ENCODE results near the gene TNFRSF1A.
A peak's percentile ranks its signal among the peaks of the same experiment; 100 is the strongest.

DNA sequence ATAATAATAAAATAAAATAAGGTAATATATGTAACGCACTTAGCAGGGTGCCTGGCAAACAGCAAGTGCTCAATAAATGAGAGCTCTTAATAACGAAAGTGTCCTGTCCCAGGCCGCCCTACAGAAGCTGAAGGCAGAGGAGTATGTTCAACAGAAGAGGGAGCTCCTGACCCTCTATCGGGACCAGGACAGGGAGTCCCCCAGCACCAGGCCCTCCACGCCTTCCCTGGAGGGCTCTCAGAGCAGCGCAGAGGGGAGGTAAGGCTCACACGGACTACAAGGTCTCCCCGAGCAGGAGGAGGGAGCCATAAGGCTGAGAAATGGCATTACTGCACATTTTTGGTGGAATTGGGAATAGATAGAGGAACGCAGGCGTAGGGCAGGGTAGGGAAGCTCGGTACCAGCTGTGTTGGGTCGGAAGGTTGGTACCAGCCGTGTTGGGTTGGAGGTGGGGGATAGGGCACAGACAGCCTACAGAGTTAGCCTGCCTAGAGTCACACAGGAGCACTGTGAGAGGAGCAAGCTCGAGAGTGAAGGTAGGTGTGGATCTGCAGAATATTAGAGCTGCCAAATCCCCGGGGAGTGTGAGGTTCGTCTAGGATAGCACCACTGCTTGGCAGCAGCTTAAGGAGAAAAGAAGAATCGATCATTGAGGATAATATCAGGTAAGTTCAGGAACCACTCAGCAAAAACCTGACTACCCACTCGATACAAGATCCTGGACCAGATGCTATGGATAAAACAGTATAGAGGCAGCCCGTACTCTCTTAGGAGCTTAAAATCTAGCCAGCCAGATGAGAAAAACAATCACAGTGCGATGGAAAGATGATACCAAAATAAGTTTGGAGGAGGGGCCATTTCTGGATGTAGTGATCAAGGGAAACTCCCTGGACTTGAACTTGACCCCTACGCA, 15.3 kb downstream of the TNFRSF1A start:
- peak; percentile 29 for TF ChIP-seq POLR2A (IDR thresholded peaks at IDR 0.05)
- TF ChIP-seq POLR2AphosphoS5 (IDR thresholded peaks at IDR 0.05): peak in 2 of 3 donors; percentile 63 to 67
- TF ChIP-seq, protein P1, sequence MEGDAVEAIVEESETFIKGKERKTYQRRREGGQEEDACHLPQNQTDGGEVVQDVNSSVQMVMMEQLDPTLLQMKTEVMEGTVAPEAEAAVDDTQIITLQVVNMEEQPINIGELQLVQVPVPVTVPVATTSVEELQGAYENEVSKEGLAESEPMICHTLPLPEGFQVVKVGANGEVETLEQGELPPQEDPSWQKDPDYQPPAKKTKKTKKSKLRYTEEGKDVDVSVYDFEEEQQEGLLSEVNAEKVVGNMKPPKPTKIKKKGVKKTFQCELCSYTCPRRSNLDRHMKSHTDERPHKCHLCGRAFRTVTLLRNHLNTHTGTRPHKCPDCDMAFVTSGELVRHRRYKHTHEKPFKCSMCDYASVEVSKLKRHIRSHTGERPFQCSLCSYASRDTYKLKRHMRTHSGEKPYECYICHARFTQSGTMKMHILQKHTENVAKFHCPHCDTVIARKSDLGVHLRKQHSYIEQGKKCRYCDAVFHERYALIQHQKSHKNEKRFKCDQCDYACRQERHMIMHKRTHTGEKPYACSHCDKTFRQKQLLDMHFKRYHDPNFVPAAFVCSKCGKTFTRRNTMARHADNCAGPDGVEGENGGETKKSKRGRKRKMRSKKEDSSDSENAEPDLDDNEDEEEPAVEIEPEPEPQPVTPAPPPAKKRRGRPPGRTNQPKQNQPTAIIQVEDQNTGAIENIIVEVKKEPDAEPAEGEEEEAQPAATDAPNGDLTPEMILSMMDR (IDR thresholded peaks at IDR 0.05): peak; percentile 32 to 50 (median 42)

Data from transverse colon (tissue), 4 donors.